H1 (cell line): ENCODE data around the gene DEGS1. TPM values are rescaled to one million over a fixed set of nuclear protein-coding genes. Genes with fewer than 3 reads are reported as not detected.

ENCODE experiments used
- CTCF ChIA-PET: fragments of 300-600 bp; sonication (Branson Sonifier 250); formaldehyde crosslinking; loops from one replicate; lab custom pipeline; 2021; ENCODE audit not compliant: partially characterized antibody; lab: Charles Lee
- POLR2A ChIA-PET: fragments of 300-600 bp; sonication (Branson Sonifier 250); formaldehyde crosslinking; loops from one replicate; lab custom pipeline; 2021; ENCODE audit warnings: inconsistent platforms; ENCODE audit not compliant: partially characterized antibody; lab: Charles Lee
- DNase-seq, 2 experiments: peaks; one replicate each; pipeline versions ENCODE4 v3.0.0 to v3.0.0-alpha.2; 2010 to 2022; ENCODE audit warnings: low spot score in 2 of 2, low read depth in 1 of 2, mixed read lengths in 1 of 2
- FAIRE-seq: peaks from 2 replicates; lab custom pipeline; 2011; peaks lifted over from hg19 to GRCh38; lab: Jason Lieb, UNC
- H2AFZ ChIP-seq: 2 replicates; pipeline ENCODE4 v1.8.1; 2012; ENCODE audit warnings: low read length, inconsistent platforms
- H2AK5ac ChIP-seq: 2 replicates; pipeline ENCODE4 v1.6.1; 2013; ENCODE audit warnings: low read depth, low read length
- H2BK120ac ChIP-seq: replicated peaks from 2 replicates; pipeline ENCODE3; 2013; ENCODE audit warnings: low read depth, low read length, inconsistent platforms
- H2BK12ac ChIP-seq: 2 replicates; pipeline ENCODE4 v1.6.1; 2013; ENCODE audit warnings: low read depth, low read length
- H2BK15ac ChIP-seq: 2 replicates; pipeline ENCODE4 v1.6.1; 2013; ENCODE audit warnings: low read length
- H2BK20ac ChIP-seq: 2 replicates; pipeline ENCODE4 v1.6.1; 2013; ENCODE audit warnings: low read length
- H2BK5ac ChIP-seq: 2 replicates; pipeline ENCODE4 v1.6.1; 2013; ENCODE audit warnings: low read depth, low read length
- H3K14ac ChIP-seq: 2 replicates; pipeline ENCODE4 v1.6.1; 2013; ENCODE audit warnings: inconsistent platforms; ENCODE audit not compliant: insufficient read length
- H3K18ac ChIP-seq: 2 replicates; pipeline ENCODE4 v1.6.1; 2013; ENCODE audit warnings: low read length; ENCODE audit errors: extremely low read depth
- H3K23ac ChIP-seq: 2 replicates; pipeline ENCODE4 v1.6.1; 2013; ENCODE audit warnings: inconsistent platforms; ENCODE audit not compliant: insufficient read length
- H3K23me2 ChIP-seq: 2 replicates; pipeline ENCODE4 v1.6.1; 2013; ENCODE audit warnings: low read depth, low read length
- H3K27ac ChIP-seq: 2 replicates; pipeline ENCODE4 v1.6.1; 2011; ENCODE audit warnings: low read depth, low read length, inconsistent platforms
- H3K27me3 ChIP-seq, 4 experiments: replicated peaks in 1 of 4; 1 replicate in 1 of 4; 2 replicates in 3 of 4; pipeline versions ENCODE4 v1.6.1 to v1.8.1; 2011 to 2013; ENCODE audit warnings: low read length in 3 of 4, mild to moderate bottlenecking in 3 of 4, inconsistent platforms in 2 of 4, mixed read lengths in 2 of 4, moderate library complexity in 1 of 4; ENCODE audit not compliant: control insufficient read depth in 3 of 4, insufficient read depth in 3 of 4; ENCODE audit errors: extremely low read depth in 1 of 4
- H3K36me3 ChIP-seq, 4 experiments: 2 replicates each; pipeline versions ENCODE4 v1.6.1 to v1.8.1; 2011 to 2013; ENCODE audit warnings: mild to moderate bottlenecking in 4 of 4, low read length in 3 of 4, moderate library complexity in 2 of 4, control low read depth in 1 of 4, inconsistent platforms in 1 of 4; ENCODE audit not compliant: insufficient read depth in 4 of 4, control insufficient read depth in 2 of 4
- H3K4ac ChIP-seq: replicated peaks from 2 replicates; pipeline ENCODE3; 2013; ENCODE audit warnings: low read length, low read depth, mixed read lengths, inconsistent platforms; ENCODE audit not compliant: insufficient read length
- H3K4me1 ChIP-seq, 4 experiments: replicated peaks in 1 of 4; 1 replicate in 1 of 4; 2 replicates in 3 of 4; pipeline versions ENCODE4 v1.6.1 to v1.8.1; 2011 to 2013; ENCODE audit warnings: low read length in 3 of 4, inconsistent platforms in 2 of 4, mixed read lengths in 1 of 4; ENCODE audit not compliant: insufficient read depth in 4 of 4, control insufficient read depth in 3 of 4
- H3K4me2 ChIP-seq, 2 experiments: 2 replicates each; pipeline versions ENCODE4 v1.6.1 to v1.8.1; 2011 to 2013; ENCODE audit warnings: low read depth in 2 of 2, low read length in 2 of 2, control low read depth in 1 of 2, inconsistent platforms in 1 of 2, mild to moderate bottlenecking in 1 of 2; ENCODE audit not compliant: insufficient read depth in 1 of 2
- H3K4me3 ChIP-seq, 4 experiments: fragments of 200-600, 300-600 bp in 1 of 4; sonication (generic), shearing (Covaris generic), sonication (Bioruptor Twin) in 1 of 4; 2 replicates each; pipeline versions ENCODE4 v1.5.1 to v1.8.1; 2011 to 2016; ENCODE audit warnings: low read length in 4 of 4, low read depth in 3 of 4, control low read depth in 2 of 4, inconsistent platforms in 2 of 4, mild to moderate bottlenecking in 2 of 4, mixed read lengths in 1 of 4, moderate library complexity in 1 of 4; ENCODE audit not compliant: insufficient read depth in 2 of 4; ENCODE audit errors: extremely low read depth in 1 of 4
- H3K56ac ChIP-seq: replicated peaks from 2 replicates; pipeline ENCODE3; 2013; ENCODE audit warnings: low read depth, mild to moderate bottlenecking, mixed read lengths, low read length, inconsistent platforms; ENCODE audit not compliant: insufficient read length
- H3K79me1 ChIP-seq: 2 replicates; pipeline ENCODE4 v1.6.1; 2013; ENCODE audit warnings: low read depth, low read length, control low read depth
- H3K79me2 ChIP-seq, 2 experiments: 2 replicates each; pipeline versions ENCODE4 v1.6.1 to v1.8.1; 2012 to 2013; ENCODE audit warnings: low read length in 2 of 2, mild to moderate bottlenecking in 2 of 2, inconsistent platforms in 1 of 2; ENCODE audit not compliant: insufficient read depth in 2 of 2, control insufficient read depth in 1 of 2
- H3K9ac ChIP-seq, 4 experiments: replicated peaks in 1 of 4; 1 replicate in 1 of 4; 2 replicates in 3 of 4; pipeline versions ENCODE4 v1.6.1 to v1.8.1; 2011 to 2013; ENCODE audit warnings: low read depth in 3 of 4, low read length in 3 of 4, control low read depth in 2 of 4, mild to moderate bottlenecking in 2 of 4, moderate library complexity in 2 of 4, inconsistent platforms in 1 of 4; ENCODE audit errors: extremely low read depth in 1 of 4
- H3K9me3 ChIP-seq, 2 experiments: 2 replicates each; pipeline versions ENCODE4 v1.6.1 to v1.8.1; 2012 to 2013; ENCODE audit warnings: mild to moderate bottlenecking in 2 of 2, moderate library complexity in 2 of 2, control low read depth in 1 of 2, inconsistent platforms in 1 of 2, low read depth in 1 of 2, low read length in 1 of 2, mixed read lengths in 1 of 2; ENCODE audit not compliant: insufficient read depth in 2 of 2
- H4K20me1 ChIP-seq, 2 experiments: replicated peaks in 1 of 2; 2 replicates each; pipeline versions ENCODE3 to v1.8.1; 2011 to 2013; ENCODE audit warnings: inconsistent platforms in 2 of 2, low read length in 2 of 2, mild to moderate bottlenecking in 1 of 2; ENCODE audit not compliant: insufficient read depth in 2 of 2, control insufficient read depth in 1 of 2
- H4K5ac ChIP-seq: 2 replicates; pipeline ENCODE4 v1.6.1; 2013; ENCODE audit warnings: low read length, low read depth, mixed read lengths, inconsistent platforms; ENCODE audit not compliant: insufficient read length
- H4K8ac ChIP-seq: 2 replicates; pipeline ENCODE4 v1.8.0; 2013; ENCODE audit warnings: mild to moderate bottlenecking, moderate library complexity, low read length, inconsistent platforms; ENCODE audit not compliant: insufficient read depth; ENCODE audit errors: extremely low read depth
- H4K91ac ChIP-seq: replicated peaks from 2 replicates; pipeline ENCODE3; 2013; ENCODE audit warnings: low read length, mixed read lengths, inconsistent platforms; ENCODE audit not compliant: insufficient read length
- CEBPB ChIP-seq: IDR thresholded peaks from 2 replicates; pipeline ENCODE4 v1.6.1; 2012; ENCODE audit warnings: low read depth, low read length
- KDM4A ChIP-seq: IDR thresholded peaks from one replicate; pipeline ENCODE4 v1.7.1; 2012; ENCODE audit warnings: low read depth, mild to moderate bottlenecking, moderate library complexity, low read length, inconsistent platforms; ENCODE audit not compliant: severe bottlenecking
- RNF2 ChIP-seq: fragments of 200-900, 300-1000 bp; sonication (generic); IDR thresholded peaks from 2 replicates; pipeline ENCODE4 v1.7.1; 2016; ENCODE audit warnings: borderline replicate concordance, low read depth, mild to moderate bottlenecking, antibody characterized with exemption, low read length; ENCODE audit not compliant: poor library complexity, severe bottlenecking; ENCODE audit errors: missing control alignments
- WGBS, 2 experiments: shearing (Covaris generic) in 1 of 2; methylation state at CpG; one replicate each; pipeline versions ENCODE4 v1.1.6 to v1.1.7; 2013 to 2015; ENCODE audit warnings: low lambda C conversion rate in 2 of 2, mixed read lengths in 2 of 2, inconsistent platforms in 1 of 2, low coverage in 1 of 2, missing lambda C conversion rate in 1 of 2; ENCODE audit not compliant: insufficient replicate concordance in 2 of 2, insufficient coverage in 1 of 2, insufficient read length in 1 of 2; ENCODE audit errors: extremely low coverage in 1 of 2, missing lambda C conversion rate in 1 of 2; 5-methylcytosine and 5-hydroxymethylcytosine counted together
- polyA plus RNA-seq, 7 experiments: library from polyadenylated mRNA; depleted of rRNA in 3 of 7; stranded (reverse) in 5 of 7; unstranded in 2 of 7; fragments of >200 nt in 5 of 7; fragments of 200-250 nt in 2 of 7; gene quantifications; 1 replicate in 5 of 7; 2 replicates in 1 of 7; 4 replicates in 1 of 7; pipeline versions ENCODE4 v1.2.1 to v1.2.3, GENCODE V29; 2011 to 2013; ENCODE audit warnings: missing spikeins in 2 of 7, mixed read lengths in 2 of 7
- total RNA-seq: library from RNA; stranded (reverse); fragmentation: NEBNext Ultra II Directional; extraction: Animal tissue kit (Norgen Biotek cat#: 25700); gene quantifications from 2 replicates; pipeline ENCODE4 v1.2.1, GENCODE V29; 2021

DEGS1 gene
- total and polyA plus RNA-seq, 2 of the 8 experiments (the other 6 are each of a cell fraction or from before 2014, with no cell fraction given): 46.1 to 114 TPM

DNA sequence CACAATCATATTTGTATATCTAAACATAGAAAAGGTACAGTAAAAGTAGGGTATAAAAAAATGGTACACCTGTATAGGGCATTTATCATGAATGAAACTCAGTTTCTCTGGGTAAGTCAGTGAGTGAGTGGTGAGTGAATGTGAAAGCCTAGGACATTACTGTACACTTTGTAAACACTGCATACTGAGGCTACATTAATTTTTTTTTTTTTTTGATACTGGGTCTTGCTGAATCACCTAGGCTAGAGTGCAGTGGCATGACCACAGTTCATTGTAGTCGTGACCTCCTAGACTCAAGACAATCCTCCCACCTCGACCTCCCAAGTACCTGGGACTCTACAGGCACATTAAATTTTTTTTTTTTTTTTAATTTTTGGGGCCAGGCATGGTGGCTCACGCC, 41.3 kb upstream of the DEGS1 start:
- ChIA-PET POLR2A (no interaction called here), CTCF (interaction anchor here (0.8 kb wide), 1 partner anchor 11 kb away, joined by 4 read pairs; no protein-coding TSS in a partner anchor)
- Histone ChIP-seq H3K36me3 (peaks cover 3 to 30% (median 15%) of the 10 kb centered on the region in 4 experiments; a peak in 7 of 8 replicates), H4K20me1 (no peaks in the 10 kb centered on the region), H2BK15ac (no peak overlapping the region), H4K91ac (no peak overlapping the region), H2BK5ac (no peak overlapping the region), H2BK12ac (no peak overlapping the region), H2AK5ac (no peak overlapping the region), H3K56ac (no peak overlapping the region), H3K4me2 (no peak overlapping the region), H3K18ac (no peak overlapping the region), H3K4ac (no peak overlapping the region), H2AFZ (no peak overlapping the region), H4K5ac (no peak overlapping the region), H4K8ac (no peak overlapping the region), H3K9me3 (no peaks in the 10 kb centered on the region), H3K27me3 (no peaks in the 10 kb centered on the region), H3K23ac (no peak overlapping the region), H3K4me3 (no peak overlapping the region), H3K79me2 (no peaks in the 10 kb centered on the region), H2BK120ac (no peak overlapping the region), H3K14ac (no peak overlapping the region), H3K4me1 (no peaks in the 10 kb centered on the region), H3K27ac (no peak overlapping the region), H3K9ac (no peak overlapping the region), H2BK20ac (no peak overlapping the region), H3K23me2 (no peaks in the 10 kb centered on the region), H3K79me1 (no peaks in the 10 kb centered on the region; the same call in 1 of the 2 replicates)
- no peak for DNase-seq
- TF ChIP-seq KDM4A (no peak), CEBPB (no peak), RNF2 (no peak)
- 100% methylated on average over 2 of the region's 3 CpGs; no CpG with 5 or more reads in 1 of the 2 experiments for WGBS, 2 experiments
- FAIRE-seq: no peak
